IMR-90 (cell line): ENCODE data around the gene ANO2. TPM values are rescaled to one million over a fixed set of nuclear protein-coding genes. Genes with fewer than 3 reads are reported as not detected.

Experiments used
- ATAC-seq: fragments of 200-7000 bp; cut with Tn5 transposase; 2 replicates; pipeline ENCODE4 v1.9.1; 2020; ENCODE audit warnings: low read depth, mild to moderate bottlenecking, moderate library complexity
- BruUV-seq: library from RNA; stranded (reverse); fragments of 400-500 nt; replicated peaks from 2 replicates; lab custom pipeline; 2021; lab: Mats Ljungman, UMichigan
- CTCF ChIA-PET: fragments of 300-600 bp; formaldehyde crosslinking; extraction: SDS; loops from one replicate; lab custom pipeline; 2021; ENCODE audit warnings: antibody characterized with exemption; lab: Yijun Ruan, JAX
- POLR2A ChIA-PET: fragments of 300-600 bp; sonication (Branson Sonifier 250); formaldehyde crosslinking; loops from one replicate; lab custom pipeline; 2022; ENCODE audit warnings: antibody characterized with exemption; ENCODE audit not compliant: unreplicated experiment; lab: Charles Lee
- DNase-seq: peaks from one replicate; pipeline ENCODE4 v3.0.0; 2013
- H2AFZ ChIP-seq: replicated peaks from 2 replicates; pipeline ENCODE3; 2013; ENCODE audit warnings: low read length, mild to moderate bottlenecking; ENCODE audit not compliant: poor library complexity
- H2AK5ac ChIP-seq: 2 replicates; pipeline ENCODE4 v1.6.1; 2013; ENCODE audit warnings: low read depth, low read length, inconsistent platforms
- H2AK9ac ChIP-seq: replicated peaks from 2 replicates; pipeline ENCODE3; 2013; ENCODE audit warnings: mild to moderate bottlenecking, low read depth, low read length, moderate library complexity; ENCODE audit not compliant: poor library complexity
- H2BK120ac ChIP-seq: 2 replicates; pipeline ENCODE4 v1.6.1; 2013; ENCODE audit warnings: low read depth, low read length, inconsistent platforms
- H2BK15ac ChIP-seq: 3 replicates; pipeline ENCODE4 v1.6.1; 2013; ENCODE audit warnings: low read depth, low read length, inconsistent platforms
- H2BK20ac ChIP-seq: 2 replicates; pipeline ENCODE4 v1.6.1; 2013; ENCODE audit warnings: low read depth, mild to moderate bottlenecking, inconsistent platforms, low read length, moderate library complexity
- H2BK5ac ChIP-seq: 2 replicates; pipeline ENCODE4 v1.6.1; 2013; ENCODE audit warnings: mild to moderate bottlenecking, low read depth, low read length, inconsistent platforms; ENCODE audit not compliant: poor library complexity, severe bottlenecking
- H3K14ac ChIP-seq: replicated peaks from 2 replicates; pipeline ENCODE4 v1.6.1; 2013; ENCODE audit warnings: low read depth, low read length, inconsistent platforms
- H3K18ac ChIP-seq: 2 replicates; pipeline ENCODE4 v1.6.1; 2013; ENCODE audit warnings: low read depth, low read length, control low read depth
- H3K23ac ChIP-seq: 2 replicates; pipeline ENCODE4 v1.6.1; 2013; ENCODE audit warnings: low read depth, low read length, inconsistent platforms
- H3K27ac ChIP-seq: 2 replicates; pipeline ENCODE4 v1.5.1; 2013; ENCODE audit warnings: mild to moderate bottlenecking, control low read depth, low read length; ENCODE audit not compliant: insufficient read depth
- H3K27me3 ChIP-seq: 2 replicates; pipeline ENCODE4 v1.6.1; 2013; ENCODE audit warnings: low read length; ENCODE audit not compliant: control insufficient read depth, insufficient read depth
- H3K36me3 ChIP-seq: 2 replicates; pipeline ENCODE4 v1.6.1; 2013; ENCODE audit warnings: low read length, mixed read lengths; ENCODE audit not compliant: control insufficient read depth, insufficient read depth
- H3K4ac ChIP-seq: 2 replicates; pipeline ENCODE4 v1.6.1; 2013; ENCODE audit warnings: low read depth, low read length, inconsistent platforms
- H3K4me1 ChIP-seq: 2 replicates; pipeline ENCODE4 v1.6.1; 2013; ENCODE audit warnings: low read length, mixed read lengths; ENCODE audit not compliant: control insufficient read depth, insufficient read depth
- H3K4me2 ChIP-seq: 2 replicates; pipeline ENCODE4 v1.6.1; 2013; ENCODE audit warnings: low read depth, mild to moderate bottlenecking, control low read depth, low read length, moderate library complexity
- H3K4me3 ChIP-seq: 2 replicates; pipeline ENCODE4 v1.5.1; 2013; ENCODE audit warnings: low read depth, mild to moderate bottlenecking, control low read depth, low read length, moderate library complexity; ENCODE audit not compliant: insufficient read depth
- H3K56ac ChIP-seq: 2 replicates; pipeline ENCODE4 v1.6.1; 2013; ENCODE audit warnings: low read length, inconsistent platforms; ENCODE audit not compliant: insufficient read depth; ENCODE audit errors: extremely low read depth
- H3K79me1 ChIP-seq, 2 experiments: 2 replicates each; pipeline ENCODE4 v1.6.1; 2013; ENCODE audit warnings: low read length in 2 of 2, inconsistent platforms in 1 of 2, low read depth in 1 of 2
- H3K9ac ChIP-seq: 2 replicates; pipeline ENCODE4 v1.6.1; 2013; ENCODE audit warnings: low read depth, low read length, control low read depth
- H3K9me1 ChIP-seq: 2 replicates; pipeline ENCODE4 v1.6.1; 2013; ENCODE audit warnings: low read length, inconsistent platforms; ENCODE audit not compliant: insufficient read depth
- H3K9me3 ChIP-seq: 2 replicates; pipeline ENCODE4 v1.6.1; 2013; ENCODE audit warnings: low read length; ENCODE audit not compliant: control insufficient read depth, insufficient read depth
- H4K20me1 ChIP-seq: 2 replicates; pipeline ENCODE4 v1.6.1; 2013; ENCODE audit warnings: low read length, inconsistent platforms; ENCODE audit not compliant: insufficient read depth
- H4K5ac ChIP-seq: 2 replicates; pipeline ENCODE4 v1.6.1; 2013; ENCODE audit warnings: mild to moderate bottlenecking, low read depth, low read length, control low read depth
- H4K8ac ChIP-seq, 2 experiments: 2 replicates each; pipeline ENCODE4 v1.6.1; 2013; ENCODE audit warnings: low read depth in 2 of 2, low read length in 2 of 2, control low read depth in 1 of 2, inconsistent platforms in 1 of 2
- H4K91ac ChIP-seq: 2 replicates; pipeline ENCODE4 v1.6.1; 2013; ENCODE audit warnings: low read depth, low read length, inconsistent platforms; ENCODE audit not compliant: insufficient read depth
- BHLHE40 ChIP-seq: fragments of 150-350 bp; IDR thresholded peaks from 2 replicates; pipeline ENCODE4 v1.6.1; 2016; ENCODE audit warnings: mild to moderate bottlenecking, low read depth, low read length
- CEBPB ChIP-seq: IDR thresholded peaks from 2 replicates; pipeline ENCODE4 v1.6.1; 2012; ENCODE audit warnings: low read depth, low read length, improper control_type of control experiment
- CHD1 ChIP-seq: IDR thresholded peaks from 2 replicates; pipeline ENCODE4 v1.6.1; 2012; ENCODE audit warnings: low read depth, low read length, improper control_type of control experiment
- CTCF ChIP-seq: conservative IDR thresholded peaks from 2 replicates; pipeline ENCODE4 v1.5.1; 2012; ENCODE audit warnings: mild to moderate bottlenecking, low read depth, low read length, improper control_type of control experiment
- ELK1 ChIP-seq: fragments of 150-350 bp; IDR thresholded peaks from 2 replicates; pipeline ENCODE4 v1.6.1; 2016; ENCODE audit warnings: low read depth, mild to moderate bottlenecking, low read length, moderate library complexity, borderline replicate concordance
- MAFK ChIP-seq: IDR thresholded peaks from 2 replicates; pipeline ENCODE4 v1.6.1; 2012; ENCODE audit warnings: low read depth, low read length, improper control_type of control experiment
- MAZ ChIP-seq: IDR thresholded peaks from 2 replicates; pipeline ENCODE4 v1.6.1; 2012; ENCODE audit warnings: low read depth, mild to moderate bottlenecking, low read length, improper control_type of control experiment, moderate library complexity, borderline replicate concordance
- MXI1 ChIP-seq: IDR thresholded peaks from 2 replicates; pipeline ENCODE4 v1.6.1; 2012; ENCODE audit warnings: low read depth, mild to moderate bottlenecking, low read length, moderate library complexity, borderline replicate concordance
- POLR2A ChIP-seq: IDR thresholded peaks from 2 replicates; pipeline ENCODE4 v1.6.1; 2012; ENCODE audit warnings: mild to moderate bottlenecking, low read depth, low read length
- RAD21 ChIP-seq: IDR thresholded peaks from 2 replicates; pipeline ENCODE4 v1.6.1; 2012; ENCODE audit warnings: low read length, improper control_type of control experiment
- RCOR1 ChIP-seq: IDR thresholded peaks from 2 replicates; pipeline ENCODE4 v1.6.1; 2012; ENCODE audit warnings: mild to moderate bottlenecking, low read length, improper control_type of control experiment; ENCODE audit not compliant: insufficient replicate concordance
- RFX5 ChIP-seq: IDR thresholded peaks from 2 replicates; pipeline ENCODE4 v1.8.0; 2012; ENCODE audit warnings: low read depth, mild to moderate bottlenecking, low read length, moderate library complexity
- SMC3 ChIP-seq: fragments of 150-350 bp; IDR thresholded peaks from 2 replicates; pipeline ENCODE4 v1.6.1; 2016; ENCODE audit warnings: low read depth, mild to moderate bottlenecking, antibody characterized with exemption, low read length, moderate library complexity
- USF2 ChIP-seq: fragments of 150-350 bp; IDR thresholded peaks from 2 replicates; pipeline ENCODE4 v1.6.1; 2017; ENCODE audit warnings: mild to moderate bottlenecking, antibody characterized with exemption, low read length, low read depth
- WGBS, 2 experiments: methylation state at CpG; one replicate each; pipeline versions ENCODE4 v1.1.5 to v1.1.7; 2013; ENCODE audit warnings: missing lambda C conversion rate in 2 of 2; ENCODE audit not compliant: insufficient read length in 1 of 2; ENCODE audit errors: extremely low coverage in 2 of 2; 5-methylcytosine and 5-hydroxymethylcytosine counted together
- dilution Hi-C: fragments of 300-500 bp; cut with HindIII; formaldehyde crosslinking; loops from one replicate; pipeline ENCODE4 v1.14.3; 2018; ENCODE audit warnings: low sequenced_read_pairs; ENCODE audit not compliant: unreplicated experiment
- in situ Hi-C: fragments of 300-500 bp; cut with MboI; formaldehyde crosslinking; loops from 3 replicates; pipeline ENCODE4 v1.14.3; 2019; ENCODE audit warnings: low sequenced_read_pairs, inconsistent platforms, mixed read lengths
- intact Hi-C: fragments of 100-400 bp; cut with micrococcal nuclease; formaldehyde crosslinking; loops from 2 replicates; pipeline ENCODE4 v1.10.0; 2022
- polyA plus RNA-seq, 3 experiments: library from polyadenylated mRNA; depleted of rRNA; stranded (reverse); fragments of >200 nt; gene quantifications; 2 replicates each; pipeline ENCODE4 v1.2.3, GENCODE V29; 2012; ENCODE audit warnings: low replicate concordance in 1 of 3
- total RNA-seq: library from RNA; depleted of rRNA; stranded (reverse); fragments of >200 nt; gene quantifications from 2 replicates; pipeline ENCODE4 v1.2.3, GENCODE V29; 2012

The ANO2 gene
- total and polyA plus RNA-seq, 2 of the 4 experiments (the other 2 are of a cell fraction), result 0.22 TPM; not detected in 1

GRCh38 chr12:5556946-5557673 is 387.9 kb downstream of the ANO2 start:
- intact Hi-C loops, result no loop called here
- Histone ChIP-seq H3K4me1 (no peaks in the 10 kb centered on the region; the same call in 1 of the 2 replicates), H2AK5ac (no peak overlapping the region), H3K4me2 (no peak overlapping the region), H2BK15ac (no peak overlapping the region), H3K27me3 (no peaks in the 10 kb centered on the region), H3K14ac (no peak overlapping the region), H4K5ac (no peak overlapping the region), H4K20me1 (no peaks in the 10 kb centered on the region), H3K9me3 (no peaks in the 10 kb centered on the region), H2BK20ac (no peak overlapping the region), H3K27ac (no peak overlapping the region), H3K9me1 (no peaks in the 10 kb centered on the region), H4K91ac (no peak overlapping the region), H3K18ac (no peak overlapping the region), H2BK120ac (no peak overlapping the region), H3K79me1 (no peaks in the 10 kb centered on the region), H3K9ac (no peak overlapping the region), H3K4me3 (no peak overlapping the region), H2AFZ (no peak overlapping the region), H4K8ac (no peak overlapping the region), H3K4ac (no peak overlapping the region), H2AK9ac (no peak overlapping the region), H3K36me3 (no peaks in the 10 kb centered on the region), H2BK5ac (no peak overlapping the region), H3K23ac (no peak overlapping the region), H3K56ac (no peak overlapping the region)
- ChIA-PET POLR2A (no interaction called here), CTCF (no interaction called here)
- no CpG with 5 or more reads among the region's 6 CpGs for WGBS, 2 experiments
- TF ChIP-seq USF2, result no peak
- no peak for TF ChIP-seq ELK1
- no peak for TF ChIP-seq BHLHE40
- TF ChIP-seq RAD21, result no peak
- no peak for TF ChIP-seq CHD1
- no peak for TF ChIP-seq RFX5
- no peak for TF ChIP-seq RCOR1
- no peak for TF ChIP-seq POLR2A
- TF ChIP-seq MAZ, result no peak
- no peak for TF ChIP-seq MXI1
- TF ChIP-seq CTCF, result no peak
- no peak for TF ChIP-seq SMC3
- no peak for TF ChIP-seq CEBPB
- TF ChIP-seq MAFK, result no peak
- ATAC-seq (no peak), DNase-seq (no peak)
- in situ Hi-C loops, result no loop called here
- dilution Hi-C loops, result no loop called here
- no TSS peak for BruUV-seq
